Activated CD4-positive, CD25-positive, alpha-beta regulatory T cell (primary cell): Measurements from ENCODE around the gene CTRB1.
"Not testable (repeated sequence)": the region's sequence is repeated elsewhere in the genome, so short reads cannot be mapped to it uniquely, and the experiment has no call there.

Source experiments
- DNase-seq, 4 experiments: peaks; one replicate each; lab custom pipeline; 2025; lab: John Stamatoyannopoulos, UW

Gene CTRB1

GRCh38 chr16:75272629-75273028 lies 53.8 kb downstream of the CTRB1 start:
- DNase-seq, result not testable (repeated sequence)

GRCh38 chr16:75273054-75273925 lies 54.5 kb downstream of the CTRB1 start:
- DNase-seq, result no peak
